VCaP (cell line): ENCODE measurements around the gene PTGIS.

Experiments used
- H3K27ac ChIP-seq: fragments of 450-650 bp; 2 replicates; pipeline ENCODE4 v1.5.1; 2017
- TF ChIP-seq, protein P1 (sequence below): fragments of 450-650 bp; conservative IDR thresholded peaks from 2 replicates; pipeline ENCODE4 v1.5.1; 2017; ENCODE audit warnings: mild to moderate bottlenecking, moderate library complexity

Gene PTGIS

DNA sequence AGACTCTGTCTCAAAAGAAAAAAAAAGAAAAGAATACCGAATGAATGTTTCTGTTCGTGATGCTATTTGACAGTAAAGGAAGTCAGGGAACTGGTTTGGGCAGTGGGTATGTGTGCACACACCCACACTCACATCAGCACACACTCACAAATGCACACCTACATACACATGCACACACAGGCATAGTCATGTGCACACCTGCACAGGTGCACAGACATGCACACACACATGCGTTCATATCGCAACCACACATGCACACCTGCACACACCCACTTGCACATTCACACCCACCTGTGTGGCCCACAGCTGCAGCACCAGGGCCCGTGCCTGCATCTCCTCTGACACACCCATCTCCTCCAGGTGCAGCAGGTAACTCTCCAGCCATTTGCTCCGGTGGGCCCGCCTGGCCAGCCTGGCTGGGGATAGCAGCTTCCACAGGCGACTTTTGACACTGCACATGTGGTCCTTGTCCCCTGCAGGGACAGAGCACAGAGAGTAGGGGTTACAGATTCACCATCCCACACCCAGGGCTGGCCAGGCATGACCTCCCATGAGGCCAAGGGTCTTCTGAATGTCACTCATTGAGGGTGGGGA is 44.1 kb downstream of the PTGIS start:
- H3K27ac ChIP-seq, result no peak overlapping the region
- TF ChIP-seq, protein P1, sequence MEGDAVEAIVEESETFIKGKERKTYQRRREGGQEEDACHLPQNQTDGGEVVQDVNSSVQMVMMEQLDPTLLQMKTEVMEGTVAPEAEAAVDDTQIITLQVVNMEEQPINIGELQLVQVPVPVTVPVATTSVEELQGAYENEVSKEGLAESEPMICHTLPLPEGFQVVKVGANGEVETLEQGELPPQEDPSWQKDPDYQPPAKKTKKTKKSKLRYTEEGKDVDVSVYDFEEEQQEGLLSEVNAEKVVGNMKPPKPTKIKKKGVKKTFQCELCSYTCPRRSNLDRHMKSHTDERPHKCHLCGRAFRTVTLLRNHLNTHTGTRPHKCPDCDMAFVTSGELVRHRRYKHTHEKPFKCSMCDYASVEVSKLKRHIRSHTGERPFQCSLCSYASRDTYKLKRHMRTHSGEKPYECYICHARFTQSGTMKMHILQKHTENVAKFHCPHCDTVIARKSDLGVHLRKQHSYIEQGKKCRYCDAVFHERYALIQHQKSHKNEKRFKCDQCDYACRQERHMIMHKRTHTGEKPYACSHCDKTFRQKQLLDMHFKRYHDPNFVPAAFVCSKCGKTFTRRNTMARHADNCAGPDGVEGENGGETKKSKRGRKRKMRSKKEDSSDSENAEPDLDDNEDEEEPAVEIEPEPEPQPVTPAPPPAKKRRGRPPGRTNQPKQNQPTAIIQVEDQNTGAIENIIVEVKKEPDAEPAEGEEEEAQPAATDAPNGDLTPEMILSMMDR, result no peak

DNA sequence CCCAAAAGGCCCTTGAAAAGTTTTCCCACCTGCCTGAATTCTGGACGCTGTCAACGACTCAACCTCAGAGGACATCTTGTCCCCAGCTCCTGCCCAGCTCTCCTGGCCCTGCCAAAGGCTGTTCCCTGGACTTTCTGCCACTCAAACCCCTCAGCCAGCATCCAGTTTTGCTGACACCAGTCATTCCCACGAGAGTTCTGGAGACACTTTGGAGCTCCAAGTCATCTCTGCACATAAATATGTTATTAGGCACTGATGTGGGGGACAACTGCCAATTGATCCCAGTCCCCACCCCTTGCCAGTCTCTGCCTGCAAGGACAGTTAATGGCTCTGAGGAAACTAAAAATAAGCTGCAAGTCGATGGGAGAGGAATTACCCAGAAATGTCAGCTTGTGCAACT is 46.6 kb downstream of the PTGIS start:
- TF ChIP-seq, protein P1, result no peak
- H3K27ac ChIP-seq, result no peak overlapping the region

DNA sequence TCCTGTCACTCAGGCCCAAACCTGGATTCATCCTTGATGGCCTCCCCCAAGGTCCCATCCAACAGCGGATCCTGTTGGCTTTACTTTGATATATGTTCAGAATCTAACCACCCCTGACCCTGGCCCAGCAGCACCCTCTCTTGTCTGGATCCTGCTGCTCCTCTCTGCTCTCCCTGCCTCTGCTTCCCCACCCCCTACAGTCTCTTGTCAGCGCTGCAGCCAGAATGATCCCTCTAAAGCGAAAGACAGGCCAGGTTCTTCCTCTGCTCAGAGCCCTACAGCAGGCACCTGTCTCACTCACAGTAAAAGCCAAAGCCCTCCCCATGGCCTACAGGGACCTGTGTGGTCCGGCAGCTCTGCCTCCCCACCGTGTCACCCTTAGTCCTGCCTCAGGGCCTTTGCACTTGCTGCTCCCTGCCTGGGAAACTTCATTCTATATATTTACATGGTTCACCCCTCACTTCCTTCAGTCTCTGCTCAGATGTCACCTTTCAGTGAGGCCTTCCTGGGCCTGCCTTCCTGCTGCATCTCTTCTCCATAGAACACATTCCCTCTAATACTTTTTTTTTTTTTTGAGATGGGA is 48.1 kb downstream of the PTGIS start:
- TF ChIP-seq, protein P1, result no peak
- H3K27ac ChIP-seq, result no peak overlapping the region

DNA sequence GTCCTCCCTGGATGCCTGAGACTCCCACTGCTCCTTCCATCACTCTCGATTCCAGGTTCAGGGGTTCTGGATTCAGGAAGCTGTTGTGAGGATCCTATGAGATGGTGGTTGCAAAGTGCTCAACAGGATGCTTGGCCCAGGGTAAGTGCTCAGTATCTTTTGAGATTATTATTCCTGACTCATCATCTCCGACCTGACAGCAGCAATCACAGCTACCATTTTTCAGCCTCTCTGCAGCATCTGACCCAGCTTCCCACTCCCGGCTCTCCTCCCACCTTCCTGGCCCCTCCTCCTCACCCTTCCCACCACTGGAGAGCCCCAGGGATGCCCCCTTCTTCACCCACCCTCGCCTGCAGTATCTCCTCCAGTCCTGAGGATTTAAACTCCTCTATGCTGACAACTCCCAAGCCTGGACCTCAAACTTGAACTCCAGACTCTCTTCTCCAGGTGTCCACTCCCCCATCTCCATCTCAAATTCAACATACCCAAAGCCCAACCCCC is 48.7 kb downstream of the PTGIS start:
- TF ChIP-seq, protein P1, result no peak
- no peak overlapping the region for H3K27ac ChIP-seq

DNA sequence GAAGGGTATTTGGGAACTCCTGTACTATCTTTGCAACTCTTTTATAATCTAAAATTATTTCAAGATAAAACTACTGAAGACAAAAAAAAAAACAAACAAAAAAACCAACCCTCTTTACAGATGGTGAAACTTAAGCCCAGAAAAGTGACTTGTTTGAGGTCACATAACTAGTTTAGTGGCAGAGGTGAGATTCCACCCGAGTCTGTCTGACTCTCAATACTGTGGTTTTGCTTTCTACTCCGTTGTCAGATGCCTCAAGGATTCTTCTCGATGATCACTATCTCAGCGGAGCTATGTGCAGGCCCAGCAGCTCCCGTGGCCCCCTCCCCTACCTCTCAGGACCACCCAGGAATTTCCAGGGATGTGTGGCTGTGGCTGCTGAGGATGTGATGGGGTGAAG is 49.4 kb downstream of the PTGIS start:
- TF ChIP-seq, protein P1, result no peak
- H3K27ac ChIP-seq, result no peak overlapping the region

DNA sequence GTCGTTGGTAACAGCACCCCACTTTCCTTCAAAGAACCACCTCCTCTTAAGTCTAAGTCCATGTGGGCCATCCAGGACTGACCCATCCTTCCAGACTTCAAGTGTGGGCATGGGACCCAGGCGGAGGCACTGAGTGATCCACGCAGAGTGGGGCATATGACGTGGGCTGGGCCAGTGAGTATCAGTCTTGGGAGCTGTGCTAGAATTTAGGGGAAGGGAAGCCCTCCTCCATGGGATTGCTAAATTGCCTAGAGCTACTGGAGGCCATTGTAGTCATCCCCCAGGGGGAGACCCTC is 50.2 kb downstream of the PTGIS start:
- H3K27ac ChIP-seq, result no peak overlapping the region; the same call in 1 of the 2 replicates

DNA sequence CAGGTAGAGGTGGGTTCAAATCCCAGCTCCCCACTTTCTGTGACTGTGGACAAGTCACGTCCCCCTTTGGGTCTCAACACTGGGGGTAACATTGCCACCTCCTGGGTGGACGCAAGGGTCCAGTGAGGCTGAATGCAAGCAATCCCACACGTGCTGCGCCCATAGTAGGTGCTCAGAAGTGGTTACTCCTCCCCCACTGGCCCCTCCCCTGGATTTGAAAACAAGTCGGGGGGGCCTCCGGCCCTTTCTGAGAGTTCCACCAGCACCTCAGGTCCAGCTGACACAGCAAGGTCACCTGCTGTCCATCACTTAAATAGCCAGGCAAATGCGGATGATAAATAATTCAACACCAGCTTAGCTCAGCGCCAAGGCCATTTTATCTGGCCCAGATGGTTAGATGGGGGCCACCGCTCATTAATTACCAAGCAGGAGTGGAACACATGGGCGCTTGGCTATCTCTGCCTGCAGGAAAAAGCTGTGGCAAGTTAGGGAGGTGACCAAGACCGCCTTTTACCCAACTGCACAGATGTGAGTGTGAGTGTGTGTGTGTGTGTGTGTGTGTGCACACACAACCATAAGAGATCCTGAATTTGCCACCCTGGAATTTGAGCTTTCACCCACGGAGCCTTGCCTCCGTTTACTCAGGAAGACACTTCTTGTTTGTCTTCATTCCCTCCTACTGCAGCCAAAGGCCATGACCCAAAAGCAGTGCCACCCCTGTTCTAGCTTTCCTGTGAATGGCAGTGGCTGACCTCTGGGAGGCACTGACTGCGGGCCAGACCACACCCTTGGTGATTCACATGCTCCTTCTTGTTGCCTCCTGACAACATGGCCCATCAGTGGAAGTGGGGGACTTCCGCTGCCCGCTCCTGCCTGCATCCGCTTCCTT is 50.8 kb downstream of the PTGIS start:
- no peak overlapping the region; the same call in 1 of the 2 replicates for H3K27ac ChIP-seq
- TF ChIP-seq, protein P1, result no peak

More for the DNA sequence above, 50.2 kb downstream of the PTGIS start:
- TF ChIP-seq, protein P1, result no peak
